WTC11 (cell line): ENCODE results near the gene CRCP.

Experiments used
- CBFB ChIP-seq: sonication (generic); formaldehyde crosslinking; IDR thresholded peaks from 2 replicates; pipeline ENCODE4 v1.8.1; 2022; ENCODE audit warnings: mild to moderate bottlenecking, low read depth, missing genetic modification reagents
- CREM ChIP-seq: sonication (generic); formaldehyde crosslinking; IDR thresholded peaks from 2 replicates; pipeline ENCODE4 v1.8.1; 2022; ENCODE audit warnings: mild to moderate bottlenecking, missing genetic modification reagents, moderate library complexity
- NFE2L1 ChIP-seq: sonication (generic); formaldehyde crosslinking; IDR thresholded peaks from 2 replicates; pipeline ENCODE4 v1.8.1; 2023; ENCODE audit warnings: missing genetic modification reagents
- NFYB ChIP-seq: sonication (generic); formaldehyde crosslinking; conservative IDR thresholded peaks from 2 replicates; pipeline ENCODE4 v1.8.0; 2022; ENCODE audit warnings: low read depth, missing genetic modification reagents
- ZBTB21 ChIP-seq: sonication (generic); formaldehyde crosslinking; IDR thresholded peaks from 2 replicates; pipeline ENCODE4 v1.8.1; 2023; ENCODE audit warnings: mild to moderate bottlenecking, missing genetic modification reagents, borderline replicate concordance
- ZNF423 ChIP-seq: fragments of 250-450 bp; sonication (Bioruptor Pico); IDR thresholded peaks from 2 replicates; pipeline ENCODE4 v2.1.2; 2022; ENCODE audit warnings: mild to moderate bottlenecking, moderate library complexity
- TF ChIP-seq, protein P1 (sequence below): sonication (generic); formaldehyde crosslinking; IDR thresholded peaks from 2 replicates; pipeline ENCODE4 v1.8.0; 2022; ENCODE audit warnings: mild to moderate bottlenecking, missing genetic modification reagents
- TF ChIP-seq, protein P2 (sequence below): fragments of 200-600 bp; IDR thresholded peaks from 2 replicates; pipeline ENCODE4 v1.8.0; 2022; ENCODE audit warnings: antibody characterized with exemption
- TF ChIP-seq, protein P3 (sequence below): fragments of 250-450 bp; sonication (Bioruptor Pico); IDR thresholded peaks from 2 replicates; pipeline ENCODE4 v1.9.0; 2021; ENCODE audit warnings: moderate library complexity, mild to moderate bottlenecking, inconsistent platforms, borderline replicate concordance
- TF ChIP-seq, protein P4 (sequence below): sonication (generic); formaldehyde crosslinking; IDR thresholded peaks from 2 replicates; pipeline ENCODE4 v1.8.0; 2022; ENCODE audit warnings: mild to moderate bottlenecking, missing genetic modification reagents

DNA sequence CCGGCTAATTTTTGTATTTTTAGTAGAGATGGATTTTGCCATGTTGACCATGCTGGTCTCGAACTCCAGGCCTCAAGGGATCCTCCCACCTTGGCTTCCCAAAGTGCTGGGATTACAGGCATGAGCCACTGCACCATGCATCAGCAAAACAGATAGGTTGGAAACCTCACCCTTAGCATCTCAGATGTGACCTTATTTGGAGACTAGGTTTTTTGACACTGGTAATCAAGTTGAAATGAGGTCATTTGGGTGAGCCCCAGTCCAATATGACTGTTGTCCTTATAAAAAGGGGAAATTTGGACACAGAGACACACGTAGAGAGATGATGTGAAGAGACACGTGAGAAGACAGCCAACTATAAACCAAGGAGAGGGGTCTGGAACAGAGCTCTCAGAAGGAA, 48.0 kb downstream of the CRCP start:
- TF ChIP-seq, protein P1, sequence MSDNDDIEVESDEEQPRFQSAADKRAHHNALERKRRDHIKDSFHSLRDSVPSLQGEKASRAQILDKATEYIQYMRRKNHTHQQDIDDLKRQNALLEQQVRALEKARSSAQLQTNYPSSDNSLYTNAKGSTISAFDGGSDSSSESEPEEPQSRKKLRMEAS (CRISPR knock-in tag) = no peak
- TF ChIP-seq, protein P2, sequence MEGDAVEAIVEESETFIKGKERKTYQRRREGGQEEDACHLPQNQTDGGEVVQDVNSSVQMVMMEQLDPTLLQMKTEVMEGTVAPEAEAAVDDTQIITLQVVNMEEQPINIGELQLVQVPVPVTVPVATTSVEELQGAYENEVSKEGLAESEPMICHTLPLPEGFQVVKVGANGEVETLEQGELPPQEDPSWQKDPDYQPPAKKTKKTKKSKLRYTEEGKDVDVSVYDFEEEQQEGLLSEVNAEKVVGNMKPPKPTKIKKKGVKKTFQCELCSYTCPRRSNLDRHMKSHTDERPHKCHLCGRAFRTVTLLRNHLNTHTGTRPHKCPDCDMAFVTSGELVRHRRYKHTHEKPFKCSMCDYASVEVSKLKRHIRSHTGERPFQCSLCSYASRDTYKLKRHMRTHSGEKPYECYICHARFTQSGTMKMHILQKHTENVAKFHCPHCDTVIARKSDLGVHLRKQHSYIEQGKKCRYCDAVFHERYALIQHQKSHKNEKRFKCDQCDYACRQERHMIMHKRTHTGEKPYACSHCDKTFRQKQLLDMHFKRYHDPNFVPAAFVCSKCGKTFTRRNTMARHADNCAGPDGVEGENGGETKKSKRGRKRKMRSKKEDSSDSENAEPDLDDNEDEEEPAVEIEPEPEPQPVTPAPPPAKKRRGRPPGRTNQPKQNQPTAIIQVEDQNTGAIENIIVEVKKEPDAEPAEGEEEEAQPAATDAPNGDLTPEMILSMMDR = no peak
- TF ChIP-seq ZNF423 (CRISPR knock-in tag) (no peak), NFE2L1 (no peak), CBFB (CRISPR knock-in tag) (no peak), CREM (CRISPR knock-in tag) (no peak), NFYB (CRISPR knock-in tag) (no peak), ZBTB21 (CRISPR knock-in tag) (no peak)
- TF ChIP-seq, protein P3, sequence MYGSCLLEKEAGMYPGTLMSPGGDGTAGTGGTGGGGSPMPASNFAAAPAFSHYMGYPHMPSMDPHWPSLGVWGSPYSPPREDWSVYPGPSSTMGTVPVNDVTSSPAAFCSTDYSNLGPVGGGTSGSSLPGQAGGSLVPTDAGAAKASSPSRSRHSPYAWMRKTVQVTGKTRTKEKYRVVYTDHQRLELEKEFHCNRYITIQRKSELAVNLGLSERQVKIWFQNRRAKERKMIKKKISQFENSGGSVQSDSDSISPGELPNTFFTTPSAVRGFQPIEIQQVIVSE = no peak
- TF ChIP-seq, protein P4, sequence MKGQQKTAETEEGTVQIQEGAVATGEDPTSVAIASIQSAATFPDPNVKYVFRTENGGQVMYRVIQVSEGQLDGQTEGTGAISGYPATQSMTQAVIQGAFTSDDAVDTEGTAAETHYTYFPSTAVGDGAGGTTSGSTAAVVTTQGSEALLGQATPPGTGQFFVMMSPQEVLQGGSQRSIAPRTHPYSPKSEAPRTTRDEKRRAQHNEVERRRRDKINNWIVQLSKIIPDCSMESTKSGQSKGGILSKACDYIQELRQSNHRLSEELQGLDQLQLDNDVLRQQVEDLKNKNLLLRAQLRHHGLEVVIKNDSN (CRISPR knock-in tag) = no peak
